HG03159 (cell line): ENCODE data around the gene NFATC1.

Source experiments
- ATAC-seq: cut with Tn5 transposase; IDR thresholded peaks from one replicate; pipeline ENCODE4 v1.9.1; 2021; ENCODE audit warnings: mild to moderate bottlenecking, moderate library complexity; ENCODE audit not compliant: unreplicated experiment

NFATC1 gene

GRCh38 chr18:79395761-79396404 lies at the start of gene NFATC1:
Gene NFATC1, plus strand, starts transcription at chr18:79395930. Its CDS starts 295 bp downstream, at chr18:79396225.
- no peak for ATAC-seq

- no peak for ATAC-seq
Observed at GRCh38 chr18:79345981-79346380, 49.7 kb upstream of the NFATC1 start.

GRCh38 chr18:79348066-79348465 lies 47.7 kb upstream of the NFATC1 start:
- ATAC-seq = no peak

- ATAC-seq = no peak
Observed at GRCh38 chr18:79352432-79352831, 43.3 kb upstream of the NFATC1 start.

GRCh38 chr18:79353267-79353666 lies 42.5 kb upstream of the NFATC1 start:
- ATAC-seq = no peak

- ATAC-seq = no peak
Observed at GRCh38 chr18:79354350-79354749, 41.4 kb upstream of the NFATC1 start.

GRCh38 chr18:79355433-79356335 lies 40.0 kb upstream of the NFATC1 start:
- peak; percentile 40 for ATAC-seq

- peak; percentile 88 for ATAC-seq
Observed at GRCh38 chr18:79356435-79356834, 39.3 kb upstream of the NFATC1 start.

GRCh38 chr18:79360933-79361332 lies 34.8 kb upstream of the NFATC1 start:
- no peak for ATAC-seq

- ATAC-seq = no peak
Observed at GRCh38 chr18:79361766-79362522, 33.8 kb upstream of the NFATC1 start.

GRCh38 chr18:79365701-79366100 lies 30.0 kb upstream of the NFATC1 start:
- no peak for ATAC-seq

- no peak for ATAC-seq
Observed at GRCh38 chr18:79366177-79367094, 29.3 kb upstream of the NFATC1 start.

GRCh38 chr18:79367480-79367879 lies 28.2 kb upstream of the NFATC1 start:
- ATAC-seq = no peak

- no peak for ATAC-seq
Observed at GRCh38 chr18:79367989-79368388, 27.7 kb upstream of the NFATC1 start.

- no peak for ATAC-seq
Observed at GRCh38 chr18:79368681-79369080, 27.0 kb upstream of the NFATC1 start.

GRCh38 chr18:79371561-79372121 lies 24.1 kb upstream of the NFATC1 start:
- ATAC-seq = no peak

- ATAC-seq = no peak
Observed at GRCh38 chr18:79372461-79372860, 23.3 kb upstream of the NFATC1 start.

- no peak for ATAC-seq
Observed at GRCh38 chr18:79372991-79373390, 22.7 kb upstream of the NFATC1 start.

GRCh38 chr18:79373736-79374135 lies 22.0 kb upstream of the NFATC1 start:
- ATAC-seq = no peak
